Measurements from ENCODE around the gene PSMB2. TPM values are rescaled to one million over a fixed set of nuclear protein-coding genes. Genes with fewer than 3 reads are reported as not detected.
A peak's percentile ranks its signal among the peaks of the same experiment; 100 is the strongest.
"Not testable (repeated sequence)": the region's sequence is repeated elsewhere in the genome, so short reads cannot be mapped to it uniquely, and the experiment has no call there.

PSMB2 gene
- 18.2 and 21.4 TPM in 2 replicates for total RNA-seq

DNA sequence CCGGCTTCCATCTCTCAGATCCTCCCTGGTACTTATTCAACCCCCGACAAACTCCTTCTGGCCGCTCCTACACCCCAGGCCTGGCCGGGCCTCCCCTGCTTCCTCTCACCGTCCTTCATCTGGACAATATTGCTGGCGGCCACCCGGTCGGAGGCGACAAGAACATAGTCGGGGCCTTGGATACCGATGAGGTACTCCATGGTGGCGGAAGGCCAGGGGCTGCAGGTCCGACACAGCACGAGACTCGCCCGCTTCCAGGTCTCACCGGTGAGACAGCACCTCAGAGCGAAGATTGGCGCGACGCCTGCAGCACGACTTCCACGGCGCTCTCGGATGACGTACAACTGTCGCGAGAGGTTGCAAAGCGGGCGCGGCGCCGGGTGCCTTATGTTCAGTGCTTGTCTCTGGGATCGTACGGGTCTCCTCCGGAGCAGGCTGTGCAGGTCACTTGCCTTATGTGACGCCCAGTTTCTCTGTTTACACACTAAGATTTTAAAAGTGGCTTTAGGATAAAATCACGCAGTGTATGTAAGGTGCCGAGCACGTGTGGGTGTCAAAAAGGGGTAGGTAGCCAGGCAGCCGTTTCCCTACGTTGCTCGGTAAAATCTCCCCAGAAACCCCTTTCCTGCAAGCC lies at the start of gene PSMB2:
TSS of gene PSMB2 (minus strand) at position 294 of the 634 bp plus-strand sequence. CDS start at position 200, 94 bp downstream.
- DNase-seq (ENCODE audit: low read depth in 2 of 2) = peak; percentile 91 to 97

DNA sequence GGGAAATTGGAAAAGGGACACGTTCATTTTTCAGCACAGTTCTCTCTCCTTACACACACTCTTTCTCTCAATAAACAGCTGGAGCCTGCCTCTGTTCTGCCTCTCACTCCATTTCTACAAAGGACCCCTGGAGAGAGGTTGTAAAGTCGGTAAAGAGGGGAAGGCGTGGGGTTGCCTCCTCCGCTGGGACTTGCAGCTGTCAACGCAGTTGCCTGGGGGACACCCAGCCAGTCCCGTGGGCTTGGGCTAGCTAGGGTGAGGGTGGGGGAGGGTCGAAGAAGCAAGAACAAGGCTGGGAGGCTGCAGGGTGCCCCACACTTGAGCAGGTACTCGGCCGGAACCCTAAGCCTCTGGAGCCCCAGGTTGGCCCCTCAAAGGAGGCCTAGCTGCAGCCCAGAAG lies 49.8 kb upstream of the PSMB2 start:
- no peak for DNase-seq (ENCODE audit: low read depth in 2 of 2)

DNA sequence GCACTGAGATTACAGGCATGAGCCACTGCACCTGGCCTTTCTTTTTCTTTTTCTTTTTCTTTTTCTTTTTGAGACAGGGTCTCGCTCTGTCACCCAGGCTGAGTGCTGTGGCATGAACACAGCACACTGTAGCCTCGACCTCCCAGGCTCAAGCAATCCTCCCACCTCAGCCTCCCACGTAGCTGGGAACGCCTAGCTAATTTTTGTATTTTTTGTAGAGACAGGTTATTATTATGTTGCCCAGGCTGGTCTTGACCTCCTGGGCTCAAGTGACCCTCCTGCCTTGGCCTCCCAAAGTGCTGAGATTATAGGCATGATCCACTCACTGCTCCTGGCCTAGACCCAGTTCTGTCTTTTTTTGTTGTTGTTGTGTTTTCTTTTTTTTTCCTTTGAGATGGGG lies 48.8 kb upstream of the PSMB2 start:
- DNase-seq (ENCODE audit: low read depth in 2 of 2) = not testable (repeated sequence)

DNA sequence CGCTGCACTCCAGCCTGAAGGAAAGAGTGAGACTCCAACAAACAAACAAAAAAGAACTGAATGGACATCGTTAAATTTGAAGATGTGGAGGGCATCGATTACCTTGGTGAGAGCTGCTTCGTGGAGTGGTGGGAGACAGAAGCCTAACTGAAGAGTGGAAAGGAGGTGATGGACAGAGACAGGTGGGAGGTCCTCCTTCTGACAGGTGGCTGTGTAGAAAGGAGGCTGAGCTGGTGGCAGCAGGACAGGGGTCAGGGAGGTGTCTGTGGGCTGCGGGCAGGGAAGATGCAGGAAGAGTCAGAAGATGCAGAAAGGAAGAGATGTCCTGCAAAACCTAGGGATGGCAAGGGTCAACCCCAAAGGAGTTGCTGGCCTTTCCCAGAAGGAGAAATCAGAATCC lies 46.8 kb upstream of the PSMB2 start:
- DNase-seq (ENCODE audit: low read depth in 2 of 2) = no peak

DNA sequence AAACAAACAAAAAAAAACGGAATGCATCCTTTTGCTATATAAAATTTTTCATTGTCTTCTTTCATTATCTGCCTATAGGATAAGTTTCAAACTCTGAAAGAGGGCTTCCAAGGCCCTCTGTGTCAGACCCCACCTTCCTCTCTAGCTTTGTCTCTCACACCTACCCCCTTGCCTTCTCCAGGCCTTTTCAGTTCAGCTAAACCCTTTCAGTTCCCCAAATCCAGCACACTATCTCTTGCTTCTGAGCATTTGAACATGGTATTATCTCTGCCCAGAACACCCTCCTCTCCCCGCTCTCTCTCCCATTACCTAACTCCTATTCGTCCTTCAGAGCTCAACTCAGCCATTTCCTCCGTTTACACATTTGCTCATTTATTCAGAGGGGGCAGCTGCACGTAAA lies 41.7 kb upstream of the PSMB2 start:
- no peak for DNase-seq (ENCODE audit: low read depth in 2 of 2)

DNA sequence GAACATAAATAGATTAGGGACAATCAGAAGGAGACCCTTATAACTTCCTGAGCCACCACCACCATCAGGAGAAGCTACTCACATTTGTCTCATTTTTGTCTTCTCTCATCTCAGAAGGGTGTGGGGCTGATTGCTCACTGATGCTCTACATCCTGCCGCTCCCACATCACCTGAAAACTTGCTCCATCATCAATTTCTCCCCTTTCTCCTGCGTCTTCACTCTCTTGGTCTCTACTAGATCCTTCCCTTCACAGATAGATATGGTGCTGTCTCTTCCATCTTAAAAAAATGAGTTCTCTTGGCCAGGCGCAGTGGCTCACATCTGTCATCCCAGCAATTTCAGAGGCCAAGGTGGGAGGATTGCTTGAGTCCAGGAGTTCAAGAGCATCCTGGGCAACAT lies 38.9 kb upstream of the PSMB2 start:
- no peak for DNase-seq (ENCODE audit: low read depth in 2 of 2)

DNA sequence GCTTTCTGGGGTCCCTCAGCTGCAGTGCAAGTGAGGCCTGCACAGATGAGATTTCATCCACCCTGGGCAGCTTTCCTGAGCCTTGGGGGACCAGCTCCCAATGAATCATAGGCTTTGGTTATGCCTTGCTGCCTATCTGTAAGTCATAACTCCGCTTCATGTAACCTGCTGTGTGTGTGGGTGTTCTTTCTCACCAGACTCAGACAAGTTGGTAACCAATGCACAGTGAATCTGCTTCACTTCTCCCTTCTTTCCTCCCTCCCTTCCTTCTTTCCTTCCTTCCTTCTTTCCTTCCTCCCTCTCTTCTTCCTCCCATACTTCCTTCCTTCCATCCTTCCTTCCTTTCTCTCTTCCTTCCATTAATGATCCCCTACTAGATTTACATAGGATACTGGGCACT lies 34.4 kb upstream of the PSMB2 start:
- no peak for DNase-seq (ENCODE audit: low read depth in 2 of 2)

DNA sequence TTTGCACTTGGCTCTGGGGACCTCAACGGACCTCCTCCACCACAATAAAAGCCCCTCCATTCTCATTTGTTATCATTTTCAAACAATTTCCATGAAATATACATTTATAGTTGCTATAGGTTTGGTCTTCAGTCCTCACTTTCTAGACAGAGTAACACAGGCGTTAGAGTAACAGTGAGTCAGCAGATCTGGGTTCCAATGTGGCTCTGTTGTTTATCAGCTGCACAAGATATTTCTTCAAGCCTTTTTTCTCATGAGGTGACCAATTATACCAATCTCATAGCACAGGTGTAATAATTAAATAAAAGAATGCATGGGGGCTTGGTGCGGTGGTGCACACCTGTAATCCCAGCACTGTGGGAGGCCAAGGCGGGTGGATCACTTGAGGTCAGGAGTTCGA lies 32.8 kb upstream of the PSMB2 start:
- DNase-seq (ENCODE audit: low read depth in 2 of 2) = no peak

DNA sequence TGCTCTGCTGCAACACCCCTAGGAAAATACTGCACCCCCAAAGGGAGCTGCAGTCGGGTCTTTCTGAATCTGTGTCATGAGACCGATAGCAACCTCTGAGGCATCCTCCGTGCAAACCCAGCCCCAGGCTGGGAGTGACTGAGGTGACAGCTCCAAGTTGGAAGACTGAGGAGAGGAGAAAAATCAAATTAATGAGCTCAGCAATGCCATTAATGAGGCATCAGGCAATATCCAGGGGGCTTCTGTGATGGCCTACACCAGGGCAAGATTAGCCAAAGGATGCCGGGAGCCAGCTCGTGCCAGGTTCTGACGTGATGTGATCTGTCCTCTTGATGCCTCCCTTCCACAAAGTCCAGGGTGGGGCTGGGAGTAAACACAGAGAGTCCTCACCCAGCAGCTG lies 30.8 kb upstream of the PSMB2 start:
- DNase-seq (ENCODE audit: low read depth in 2 of 2) = no peak

DNA sequence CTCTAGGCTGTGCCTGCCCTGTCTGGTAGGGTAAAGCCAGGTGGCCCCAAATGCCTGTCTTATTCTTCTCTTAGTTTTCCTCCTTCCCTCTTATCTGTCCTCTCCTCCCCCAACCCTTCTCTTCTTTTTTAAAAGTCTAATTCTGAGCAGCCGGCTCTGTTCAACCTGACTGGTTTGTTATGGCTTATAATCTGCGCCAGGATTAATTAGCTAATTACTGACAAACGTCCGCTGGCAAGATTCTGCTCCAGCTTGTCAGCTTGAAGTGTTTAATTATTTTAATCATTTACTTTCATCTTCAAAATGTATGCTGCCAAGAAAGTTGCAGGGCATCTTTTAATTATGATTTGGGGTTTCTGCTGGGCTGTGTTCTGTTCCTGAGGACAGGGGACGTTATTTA lies 27.2 kb upstream of the PSMB2 start:
- DNase-seq (ENCODE audit: low read depth in 2 of 2) = no peak

DNA sequence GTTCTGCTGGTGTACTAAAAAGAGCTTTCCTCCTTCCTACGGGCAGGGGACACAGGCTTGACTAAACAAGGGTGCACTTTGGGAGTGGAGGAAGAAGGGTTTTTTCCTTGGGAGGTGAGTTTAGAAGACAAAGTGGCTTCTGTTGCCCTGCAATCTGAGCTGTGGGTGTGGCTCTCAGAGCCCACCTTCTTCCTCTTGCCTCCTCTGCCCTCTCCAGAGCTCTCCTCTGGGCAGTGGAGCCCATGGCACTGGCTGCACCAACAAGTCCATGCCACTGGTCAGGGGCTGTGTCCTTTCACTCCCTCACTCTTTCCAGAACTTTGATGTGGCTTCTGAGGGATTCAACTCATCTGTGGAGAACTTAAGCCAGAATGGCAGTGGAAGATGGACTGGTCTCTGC lies 25.6 kb upstream of the PSMB2 start:
- DNase-seq (ENCODE audit: low read depth in 2 of 2) = no peak

DNA sequence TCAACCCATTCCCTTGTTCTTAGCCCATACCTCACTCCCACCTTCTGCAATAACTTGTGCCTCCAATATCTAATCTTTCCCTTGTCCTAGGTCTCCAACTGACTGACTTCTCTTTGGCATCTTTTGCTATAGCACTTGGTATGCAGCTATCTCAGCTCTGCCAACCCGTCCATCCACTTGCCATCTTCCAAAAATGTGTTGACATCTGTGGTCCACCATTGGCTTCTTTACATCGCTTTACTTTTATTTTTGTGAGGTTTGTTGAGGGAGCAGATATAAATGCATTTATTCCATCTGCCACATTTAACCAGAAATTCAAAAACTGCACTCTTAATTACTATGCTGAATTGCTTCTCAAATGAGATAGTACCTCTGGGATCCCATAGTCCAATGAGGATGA lies 24.9 kb upstream of the PSMB2 start:
- DNase-seq (ENCODE audit: low read depth in 2 of 2) = no peak

DNA sequence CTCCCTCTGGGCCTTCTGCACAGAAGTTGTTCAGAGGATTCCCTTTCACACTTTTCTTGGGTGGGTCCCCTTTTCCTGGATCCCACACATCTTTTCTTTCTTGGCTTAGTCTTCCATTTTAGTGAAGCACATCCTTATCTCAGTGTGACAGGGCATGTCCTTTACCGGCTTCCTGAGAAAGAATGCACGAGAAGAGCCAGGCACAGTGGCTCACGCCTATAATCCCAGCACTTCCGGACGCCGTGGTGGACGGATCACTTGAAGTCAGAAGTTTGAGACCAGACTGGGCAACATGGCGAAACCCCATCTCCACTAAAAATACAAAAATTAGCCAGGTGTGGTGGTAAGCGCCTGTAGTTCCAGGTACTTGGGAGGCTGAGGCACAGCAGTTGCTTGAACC lies 22.1 kb upstream of the PSMB2 start:
- DNase-seq (ENCODE audit: low read depth in 2 of 2) = no peak

DNA sequence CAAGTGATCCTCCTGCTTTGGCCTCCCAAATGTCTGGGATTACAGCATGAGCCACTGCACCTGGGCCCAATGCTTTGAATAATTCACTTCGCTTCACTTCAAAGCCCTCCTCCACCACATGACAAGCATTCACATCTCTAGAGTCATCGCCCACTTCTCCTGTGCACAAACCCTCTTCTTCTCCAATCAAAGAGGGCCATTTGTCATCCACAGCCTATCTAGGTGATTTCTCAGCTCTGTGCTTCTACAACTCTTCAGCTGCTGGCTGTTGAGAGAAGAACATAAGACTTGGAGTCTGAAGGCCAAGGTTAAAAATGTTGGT lies 20.1 kb upstream of the PSMB2 start:
- DNase-seq (ENCODE audit: low read depth in 2 of 2) = no peak

DNA sequence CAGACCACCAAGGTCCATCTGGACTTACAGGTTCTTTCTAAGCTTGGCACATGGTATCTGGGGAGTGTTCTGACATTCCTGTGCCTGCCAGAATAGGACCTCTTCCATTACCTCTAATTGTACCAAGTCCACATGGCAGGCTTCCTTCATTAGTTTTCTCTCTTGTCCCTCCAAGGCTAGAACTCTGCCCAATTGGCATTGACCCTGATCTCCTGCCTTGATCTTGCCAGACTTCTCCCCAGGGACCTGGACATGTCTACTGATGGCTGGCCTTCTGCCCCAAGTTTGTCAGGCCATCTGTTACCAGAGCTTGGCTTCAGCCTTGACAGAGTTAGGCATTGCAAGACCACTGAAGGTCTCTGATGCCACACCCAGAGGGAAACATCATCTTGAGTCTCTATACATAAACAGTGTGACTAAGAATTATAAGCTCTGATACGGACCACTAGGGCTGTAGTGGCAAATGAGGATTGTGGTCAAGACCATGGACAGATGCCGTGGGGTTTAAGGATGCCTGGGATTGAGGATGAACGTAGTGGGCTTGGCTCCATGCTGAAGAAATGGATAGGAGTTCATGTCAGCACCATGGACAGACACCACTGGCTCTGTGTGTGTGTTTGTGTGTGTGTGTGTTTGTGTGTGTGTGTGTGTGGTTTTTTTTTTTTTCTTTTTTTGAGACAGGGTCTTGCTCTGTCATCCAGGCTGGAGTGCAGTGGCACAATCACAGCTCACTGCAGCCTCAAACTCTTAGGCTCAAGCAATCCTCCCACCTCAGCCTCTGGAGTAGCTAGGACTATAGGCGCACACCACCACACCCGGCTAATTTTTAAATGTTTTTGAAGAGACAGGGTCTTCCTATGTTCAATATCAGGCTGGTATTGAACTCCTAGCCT lies 19.5 kb upstream of the PSMB2 start:
- peak; percentile 37 to 70 for DNase-seq (ENCODE audit: low read depth in 2 of 2)

DNA sequence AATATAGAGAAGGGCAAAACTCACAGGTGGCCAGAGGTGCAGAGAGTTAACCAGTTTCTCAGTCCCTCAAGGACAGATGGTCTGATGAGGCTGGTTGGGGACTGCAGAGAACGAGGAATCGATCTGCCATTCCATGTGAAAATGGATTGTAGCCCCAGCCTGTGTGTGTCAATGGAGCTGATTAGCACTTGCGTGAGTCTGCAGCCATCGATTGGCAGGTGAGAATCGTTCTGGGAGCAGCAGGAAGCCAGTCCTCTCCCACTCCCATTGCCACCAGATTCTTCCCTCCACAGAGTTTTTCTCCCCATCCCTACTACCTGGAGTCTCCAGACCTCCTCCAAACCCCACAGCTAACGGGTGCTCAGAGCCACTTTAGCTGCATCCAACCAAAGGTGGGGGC lies 18.3 kb upstream of the PSMB2 start:
- no peak for DNase-seq (ENCODE audit: low read depth in 2 of 2)

DNA sequence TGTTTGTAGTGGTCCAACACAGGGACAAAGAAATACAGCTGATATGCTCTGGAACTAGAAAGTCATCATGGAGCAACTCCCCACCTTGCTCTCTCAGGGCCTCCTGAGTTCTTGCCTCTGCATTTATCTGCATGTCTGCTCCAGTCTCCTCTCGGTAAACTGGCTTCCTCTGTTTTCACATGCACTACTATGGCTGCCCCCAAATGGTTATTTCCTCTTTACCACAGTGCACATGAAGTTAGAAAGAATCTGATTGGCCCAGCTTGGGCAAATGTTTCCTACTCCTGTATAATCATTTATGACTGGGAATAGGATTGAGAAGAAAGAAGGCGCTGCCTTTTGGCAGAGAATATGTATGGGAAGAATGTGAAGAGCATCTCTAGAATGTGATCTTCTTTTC lies 16.5 kb upstream of the PSMB2 start:
- DNase-seq (ENCODE audit: low read depth in 2 of 2) = no peak

DNA sequence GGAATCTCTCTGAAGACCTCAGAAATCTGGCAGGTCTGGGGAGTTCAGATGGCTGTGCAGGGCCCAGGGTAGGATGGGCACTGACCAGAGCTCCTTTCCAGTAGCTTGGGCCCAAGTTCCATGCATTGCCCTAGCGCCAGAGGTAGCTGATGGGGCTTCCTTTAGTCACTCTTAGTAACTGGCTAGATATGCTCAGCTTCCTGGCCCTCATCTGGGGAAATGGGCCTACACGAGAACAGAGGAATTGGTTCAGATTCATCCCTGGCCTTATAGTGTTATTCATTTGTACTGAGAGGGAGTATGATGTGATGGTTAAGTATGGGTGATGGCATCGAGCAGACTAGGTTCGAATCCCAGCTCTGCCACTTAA lies 15.5 kb upstream of the PSMB2 start:
- no peak for DNase-seq (ENCODE audit: low read depth in 2 of 2)

DNA sequence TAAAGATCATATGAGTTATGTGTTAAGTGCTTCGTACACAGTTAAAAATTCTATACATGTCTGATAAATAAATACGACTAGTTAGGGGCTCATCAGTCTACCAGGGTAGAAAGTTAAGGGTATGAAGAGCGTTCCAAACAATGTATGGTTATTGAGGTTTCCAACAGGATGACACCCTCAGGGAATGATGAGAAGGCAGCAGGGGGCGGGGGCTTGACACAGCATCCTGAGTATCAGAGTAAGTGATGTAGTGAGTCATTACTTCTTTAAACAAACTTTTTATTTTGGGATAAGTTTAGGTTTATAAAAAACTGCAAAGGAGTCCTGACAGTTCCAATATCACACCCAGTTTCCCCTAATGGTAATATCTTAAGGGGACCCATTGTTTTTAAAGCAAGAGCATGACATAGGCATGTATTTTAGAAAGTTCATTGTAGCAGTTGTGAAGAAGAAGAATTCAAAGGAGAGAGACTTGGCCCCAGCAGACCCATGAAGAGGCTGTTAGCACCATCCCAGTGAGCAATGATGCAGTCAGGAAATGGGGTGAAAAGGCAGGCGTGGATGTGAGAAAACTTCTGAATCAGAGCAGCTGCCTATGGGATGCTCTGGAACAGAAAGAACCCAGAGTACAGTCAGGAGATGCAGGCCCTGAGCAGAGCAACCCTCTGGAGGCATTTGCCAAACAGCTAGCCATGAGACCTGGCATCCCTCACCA lies 15.0 kb upstream of the PSMB2 start:
- DNase-seq (ENCODE audit: low read depth in 2 of 2) = no peak

DNA sequence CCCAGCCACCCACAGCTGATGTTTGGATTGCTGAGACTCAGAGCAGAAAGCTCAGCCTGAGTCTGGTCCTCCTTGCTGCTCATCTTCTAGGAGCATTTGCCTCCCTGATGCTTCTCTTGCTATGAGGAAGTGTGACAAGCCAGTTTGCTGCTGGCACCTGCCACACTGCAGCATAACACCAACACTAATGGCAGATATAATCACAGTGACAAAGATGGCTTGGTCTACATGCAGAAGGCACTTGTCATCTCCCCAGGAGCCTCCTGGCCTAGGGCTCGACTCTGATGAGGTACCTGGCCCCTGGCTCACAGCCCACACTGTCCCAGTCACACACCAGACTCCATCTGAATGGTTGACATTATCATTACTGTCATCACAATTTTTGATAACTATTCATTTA lies 13.9 kb upstream of the PSMB2 start:
- no peak for DNase-seq (ENCODE audit: low read depth in 2 of 2)

DNA sequence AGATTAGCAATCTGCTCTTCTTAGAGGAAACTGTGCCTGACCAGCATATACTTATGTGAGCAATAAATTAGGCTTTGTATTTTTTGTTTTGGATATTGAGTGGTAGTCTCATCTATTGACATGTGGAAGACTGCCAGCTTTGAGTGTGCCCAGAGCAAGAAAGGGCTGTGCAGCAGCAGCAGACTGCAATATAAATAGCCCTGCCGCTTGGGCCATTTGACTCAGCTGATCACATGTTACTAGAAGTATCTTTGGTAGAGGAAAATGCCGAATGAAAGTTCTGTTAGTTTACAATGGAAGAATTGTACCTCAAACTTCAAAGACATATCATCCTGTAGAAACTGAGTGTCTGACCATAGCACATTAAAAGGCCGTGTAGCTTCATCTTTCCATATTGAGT lies 9.1 kb upstream of the PSMB2 start:
- no peak for DNase-seq (ENCODE audit: low read depth in 2 of 2)

DNA sequence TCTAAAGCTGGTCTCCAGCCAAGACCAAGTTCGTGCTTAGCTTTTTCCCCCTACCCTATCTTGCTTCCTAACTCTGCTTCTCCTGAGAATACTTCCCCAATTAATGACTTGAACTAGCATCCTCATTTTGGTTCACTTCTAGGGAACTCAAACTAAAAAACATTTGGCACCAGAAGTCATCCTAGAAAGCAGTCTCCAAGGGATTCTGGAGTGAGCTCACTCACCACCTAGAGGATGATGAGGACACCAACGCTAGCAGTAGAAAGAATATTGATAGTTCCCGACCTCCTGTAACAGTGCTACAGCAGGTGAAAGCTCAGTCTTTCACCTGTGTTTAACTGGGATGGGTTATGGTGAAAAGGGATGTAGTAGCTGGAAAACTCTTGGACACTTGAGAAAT lies 4.7 kb upstream of the PSMB2 start:
- DNase-seq (ENCODE audit: low read depth in 2 of 2) = no peak

DNA sequence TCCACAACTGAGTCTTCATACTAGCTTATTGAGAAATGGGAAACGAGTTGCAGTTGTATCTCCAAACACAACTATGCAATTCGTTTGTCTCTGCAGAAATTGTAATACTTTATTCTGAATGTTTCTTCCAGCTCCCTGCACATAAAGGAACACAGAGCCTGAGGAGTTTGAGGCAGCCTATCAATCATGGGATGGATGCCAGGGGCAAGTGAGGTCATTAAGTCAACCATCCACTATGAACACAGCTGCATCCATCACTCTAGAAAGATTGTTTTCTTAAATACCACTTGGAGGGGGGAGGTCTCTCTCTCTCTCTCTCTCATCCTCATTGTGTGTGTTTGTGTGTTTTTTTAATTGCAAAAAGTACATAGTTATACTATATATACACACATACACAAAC lies 2.9 kb upstream of the PSMB2 start:
- no peak for DNase-seq (ENCODE audit: low read depth in 2 of 2)
